Measurements from ENCODE around the gene SLC38A3. TPM values are rescaled to one million over a fixed set of nuclear protein-coding genes. Genes with fewer than 3 reads are reported as not detected.

Gene SLC38A3
- total RNA-seq (ENCODE audit: low replicate concordance) = not detected in 2 replicates

GRCh38 chr3:50204804-50205412, at the start of gene SLC38A3:
Gene SLC38A3 (plus strand): TSS chr3:50205271. CDS start chr3:50214200, 8,929 bp downstream.

GRCh38 chr3:50190936-50191660, 14.0 kb upstream of the SLC38A3 start, which contains the start of gene GNAT1:
Gene GNAT1 (plus strand): TSS chr3:50191610. CDS start chr3:50191726, 116 bp downstream.

GRCh38 chr3:50235716-50236483, 30.8 kb downstream of the SLC38A3 start, which contains the start of gene GNAI2:
Gene GNAI2 (plus strand): TSS chr3:50236204. CDS start chr3:50236336, 132 bp downstream.

GRCh38 chr3:50268703-50269451, 63.8 kb downstream of the SLC38A3 start, which contains the start of gene SEMA3B:
Gene SEMA3B (plus strand): TSS chr3:50269147. CDS start chr3:50269241, 94 bp downstream.

Other genes starting within 250 kb of the SLC38A3 start
- gene RBM5, start 116.4 kb upstream of the SLC38A3 start, total RNA-seq (ENCODE audit: low replicate concordance) = 135 and 864 TPM in 2 replicates
- 3.7 and 7.4 TPM in 2 replicates for gene SEMA3F, start 49.9 kb upstream of the SLC38A3 start, total RNA-seq (ENCODE audit: low replicate concordance)
- gene GNAT1, start 13.7 kb upstream of the SLC38A3 start, total RNA-seq (ENCODE audit: low replicate concordance) = not detected in 2 replicates
- 308 and 476 TPM in 2 replicates for gene GNAI2, start 30.9 kb downstream of the SLC38A3 start, total RNA-seq (ENCODE audit: low replicate concordance)
- 7.2 and 13.2 TPM in 2 replicates for gene SEMA3B, start 63.9 kb downstream of the SLC38A3 start, total RNA-seq (ENCODE audit: low replicate concordance)
- gene LSMEM2, start 73.8 kb downstream of the SLC38A3 start, total RNA-seq (ENCODE audit: low replicate concordance) = not detected in 2 replicates
- 35.9 and 57.7 TPM in 2 replicates for gene IFRD2, start 87.2 kb downstream of the SLC38A3 start, total RNA-seq (ENCODE audit: low replicate concordance)
- 4.0 and 5.3 TPM in 2 replicates for gene HYAL3, start 94.1 kb downstream of the SLC38A3 start, total RNA-seq (ENCODE audit: low replicate concordance)
- gene NAA80, start 94.1 kb downstream of the SLC38A3 start, total RNA-seq (ENCODE audit: low replicate concordance) = 0.82 and 1.8 TPM in 2 replicates
- gene HYAL1, start 98.3 kb downstream of the SLC38A3 start, total RNA-seq (ENCODE audit: low replicate concordance) = 0.60 and 0.94 TPM in 2 replicates
- 63.8 and 67.0 TPM in 2 replicates for gene HYAL2, start 117.5 kb downstream of the SLC38A3 start, total RNA-seq (ENCODE audit: low replicate concordance)
- 11.5 and 15.5 TPM in 2 replicates for gene TUSC2, start 123.0 kb downstream of the SLC38A3 start, total RNA-seq (ENCODE audit: low replicate concordance)
- 16.4 and 31.6 TPM in 2 replicates for gene RASSF1, start 135.6 kb downstream of the SLC38A3 start, total RNA-seq (ENCODE audit: low replicate concordance)
- 0.70 and 1.1 TPM in 2 replicates for gene ZMYND10, start 140.5 kb downstream of the SLC38A3 start, total RNA-seq (ENCODE audit: low replicate concordance)
- gene NPRL2, start 145.5 kb downstream of the SLC38A3 start, total RNA-seq (ENCODE audit: low replicate concordance) = 23.2 and 30.0 TPM in 2 replicates
- gene CYB561D2, start 145.6 kb downstream of the SLC38A3 start, total RNA-seq (ENCODE audit: low replicate concordance) = 32.7 and 33.1 TPM in 2 replicates
- 27.1 and 28.9 TPM in 2 replicates for gene TMEM115, start 154.2 kb downstream of the SLC38A3 start, total RNA-seq (ENCODE audit: low replicate concordance)

Measured in smooth muscle cell of the coronary artery (primary cell).